ENCODE measurements around the gene CNKSR3. TPM values are rescaled to one million over a fixed set of nuclear protein-coding genes. Genes with fewer than 3 reads are reported as not detected.

CNKSR3 gene
- total RNA-seq, 1 experiment from 2014 or later: 5.6 TPM

DNA sequence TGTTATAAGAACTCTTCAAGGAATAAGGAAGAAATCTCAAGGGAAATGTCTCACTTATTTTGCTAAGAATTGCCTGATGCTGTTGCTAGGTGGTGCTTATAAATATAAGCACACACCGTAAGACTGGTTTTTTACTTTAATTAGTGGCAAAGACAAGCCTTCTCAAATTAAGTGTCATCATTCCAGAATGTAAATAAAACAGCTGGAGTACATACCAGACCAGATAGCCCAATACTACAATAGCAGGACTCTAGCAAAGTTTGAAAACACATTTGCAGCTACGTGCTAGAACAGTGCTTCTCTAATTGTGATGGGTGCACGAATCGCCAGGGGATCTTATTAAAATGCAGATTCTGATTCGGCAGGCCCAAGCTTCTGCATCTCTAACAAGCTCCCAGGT is 6.8 kb downstream of the CNKSR3 start:
- peaks cover 16% of the 10 kb centered on the region; the same call in 1 of the 2 replicates for H3K27me3 ChIP-seq (ENCODE audit: insufficient read depth, low read length)

More for the DNA sequence above, 6.8 kb downstream of the CNKSR3 start:
- no peak overlapping the region for H3K56ac ChIP-seq (ENCODE audit: insufficient read length, low read depth, low read length)
- TF ChIP-seq, protein P1, sequence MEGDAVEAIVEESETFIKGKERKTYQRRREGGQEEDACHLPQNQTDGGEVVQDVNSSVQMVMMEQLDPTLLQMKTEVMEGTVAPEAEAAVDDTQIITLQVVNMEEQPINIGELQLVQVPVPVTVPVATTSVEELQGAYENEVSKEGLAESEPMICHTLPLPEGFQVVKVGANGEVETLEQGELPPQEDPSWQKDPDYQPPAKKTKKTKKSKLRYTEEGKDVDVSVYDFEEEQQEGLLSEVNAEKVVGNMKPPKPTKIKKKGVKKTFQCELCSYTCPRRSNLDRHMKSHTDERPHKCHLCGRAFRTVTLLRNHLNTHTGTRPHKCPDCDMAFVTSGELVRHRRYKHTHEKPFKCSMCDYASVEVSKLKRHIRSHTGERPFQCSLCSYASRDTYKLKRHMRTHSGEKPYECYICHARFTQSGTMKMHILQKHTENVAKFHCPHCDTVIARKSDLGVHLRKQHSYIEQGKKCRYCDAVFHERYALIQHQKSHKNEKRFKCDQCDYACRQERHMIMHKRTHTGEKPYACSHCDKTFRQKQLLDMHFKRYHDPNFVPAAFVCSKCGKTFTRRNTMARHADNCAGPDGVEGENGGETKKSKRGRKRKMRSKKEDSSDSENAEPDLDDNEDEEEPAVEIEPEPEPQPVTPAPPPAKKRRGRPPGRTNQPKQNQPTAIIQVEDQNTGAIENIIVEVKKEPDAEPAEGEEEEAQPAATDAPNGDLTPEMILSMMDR (conservative IDR thresholded peaks at IDR 0.05): no peak
- no peak overlapping the region for H2BK120ac ChIP-seq (ENCODE audit: low read depth, low read length, poor library complexity, severe bottlenecking)
- H3T11ph ChIP-seq (ENCODE audit: low read length): no peak overlapping the region
- no peak overlapping the region for H3K9ac ChIP-seq (ENCODE audit: extremely low read depth, insufficient read length, low read length)
- Mint-ChIP-seq H3K27ac (no peak overlapping the region), H3K4me1 (peaks cover 22 to 46% of the 10 kb centered on the region in 2 experiments), H3K27me3 (ENCODE audit: low read depth) (peaks cover 58% of the 10 kb centered on the region), H3K4me3 (no peak overlapping the region), H3K36me3 (ENCODE audit: insufficient read depth in 1 of 3, low read depth in 3 of 3) (peaks cover 0 to 22% (median 0%) of the 10 kb centered on the region in 3 experiments; a peak in 3 of 7 replicates), H3K9me3 (no peaks in the 10 kb centered on the region; a peak in 1 of 5 replicates)
- H2BK15ac ChIP-seq (ENCODE audit: low read depth, low read length): no peak overlapping the region
- H4K91ac ChIP-seq (ENCODE audit: insufficient read length, low read depth, low read length): no peak overlapping the region
- H4K8ac ChIP-seq (replicated peaks; ENCODE audit: insufficient read length, low read depth, low read length): no peak overlapping the region
- no peaks in the 10 kb centered on the region for H3K79me2 ChIP-seq (ENCODE audit: insufficient read depth, low read length)
- no peak overlapping the region for H2AFZ ChIP-seq (ENCODE audit: low read length)
- H3K9me3 ChIP-seq (ENCODE audit: control insufficient read depth, low read depth, low read length): no peaks in the 10 kb centered on the region
- no peak overlapping the region for H3K18ac ChIP-seq (ENCODE audit: insufficient read length, low read depth, low read length)
- no peak overlapping the region for H2BK20ac ChIP-seq (ENCODE audit: low read depth, low read length, poor library complexity, severe bottlenecking)
- H3K23ac ChIP-seq (ENCODE audit: insufficient read length, low read depth, low read length): no peak overlapping the region
- H4K20me1 ChIP-seq (ENCODE audit: control insufficient read depth, insufficient read depth, insufficient read length): no peaks in the 10 kb centered on the region
- H2BK12ac ChIP-seq (ENCODE audit: insufficient read length, low read depth, low read length): no peak overlapping the region
- DNase-seq: no peak
- no peak overlapping the region for H3K4me2 ChIP-seq (ENCODE audit: insufficient read depth, insufficient read length, low read length)
- H3K23me2 ChIP-seq (ENCODE audit: insufficient read length, low read depth, low read length, poor library complexity, severe bottlenecking): no peaks in the 10 kb centered on the region
- no peak overlapping the region for H3K4ac ChIP-seq (ENCODE audit: low read depth, low read length)
- H3K79me1 ChIP-seq (ENCODE audit: insufficient read depth, low read depth, low read length, poor library complexity, severe bottlenecking): no peaks in the 10 kb centered on the region
- H2AK5ac ChIP-seq (ENCODE audit: insufficient read length, low read length): no peak overlapping the region
- WGBS (ENCODE audit: extremely low coverage, insufficient read length, low lambda C conversion rate): no CpG with 5 or more reads among the region's 5 CpGs
- H4K5ac ChIP-seq (ENCODE audit: insufficient read length, low read depth, low read length): no peak overlapping the region
- H3K4me1 ChIP-seq (ENCODE audit: insufficient read depth, low read length): peaks cover 1% of the 10 kb centered on the region; the same call in 1 of the 2 replicates
- H2BK5ac ChIP-seq (ENCODE audit: insufficient read length, low read length): no peak overlapping the region
- no peak overlapping the region for H3K27ac ChIP-seq (ENCODE audit: insufficient read length, low read depth, low read length)
- no peak overlapping the region for H3K14ac ChIP-seq (ENCODE audit: insufficient read depth, low read length)

Measured in H9 (cell line).